ENCODE data around the gene SCGB2A2.

- TF ChIP-seq POLR2A (IDR thresholded peaks at IDR 0.05) (no peak), CTCF (IDR thresholded peaks at IDR 0.05 in 8 of 11, conservative IDR thresholded peaks at IDR 0.05 in 3 of 11) (no peak), POLR2AphosphoS5 (IDR thresholded peaks at IDR 0.05) (no peak)
Measured at GRCh38 chr11:62269654-62270278, at the start of gene SCGB2A2.

Data from spleen (tissue), 7 donors.